Skeletal muscle tissue (tissue), 4 donors: ENCODE data around the gene TAF5. TPM values are rescaled to one million over a fixed set of nuclear protein-coding genes. Genes with fewer than 3 reads are reported as not detected.

Source experiments
- H3K27ac ChIP-seq: one replicate; pipeline ENCODE4 v1.7.0; 2013; ENCODE audit warnings: mild to moderate bottlenecking, low read depth, low read length, inconsistent platforms
- H3K27me3 ChIP-seq, 3 donors: one replicate each; pipeline ENCODE4 v1.7.0; 2013; ENCODE audit warnings: low read length in 3 of 3; ENCODE audit not compliant: control insufficient read depth in 3 of 3, insufficient read depth in 3 of 3
- H3K36me3 ChIP-seq, 3 donors: one replicate each; pipeline ENCODE4 v1.7.0; 2013; ENCODE audit warnings: low read length in 3 of 3; ENCODE audit not compliant: control insufficient read depth in 3 of 3, insufficient read depth in 3 of 3
- H3K4me1 ChIP-seq, 3 donors: one replicate each; pipeline ENCODE4 v1.7.0; 2013; ENCODE audit warnings: low read length in 3 of 3, mild to moderate bottlenecking in 3 of 3; ENCODE audit not compliant: control insufficient read depth in 3 of 3, insufficient read depth in 3 of 3
- H3K4me3 ChIP-seq, 3 donors: one replicate each; pipeline ENCODE4 v1.7.0; 2013; ENCODE audit warnings: low read length in 3 of 3
- H3K9ac ChIP-seq, 3 donors: one replicate each; pipeline ENCODE4 v1.7.0; 2013; ENCODE audit warnings: low read length in 3 of 3, mild to moderate bottlenecking in 3 of 3, moderate library complexity in 2 of 3, low read depth in 1 of 3
- H3K9me3 ChIP-seq, 3 donors: one replicate each; pipeline ENCODE4 v1.7.0; 2013; ENCODE audit warnings: low read length in 3 of 3; ENCODE audit not compliant: control insufficient read depth in 3 of 3
- total RNA-seq: library from RNA; depleted of rRNA; stranded (reverse); fragments of >200 nt; gene quantifications from one replicate; pipeline ENCODE4 v1.2.3, GENCODE V29; 2014
- donor health status: Osteomylitis.

Gene TAF5
- total RNA-seq, 1 donor from 2014 or later, result 3.7 TPM

GRCh38 chr10:103428989-103429643, 61.3 kb downstream of the TAF5 start:
- no peak overlapping the region for H3K9ac ChIP-seq
- no peak overlapping the region for H3K27ac ChIP-seq
- H3K36me3 ChIP-seq, result peaks cover 26 to 37% (median 36%) of the 10 kb centered on the region in 3 donors

DNA sequence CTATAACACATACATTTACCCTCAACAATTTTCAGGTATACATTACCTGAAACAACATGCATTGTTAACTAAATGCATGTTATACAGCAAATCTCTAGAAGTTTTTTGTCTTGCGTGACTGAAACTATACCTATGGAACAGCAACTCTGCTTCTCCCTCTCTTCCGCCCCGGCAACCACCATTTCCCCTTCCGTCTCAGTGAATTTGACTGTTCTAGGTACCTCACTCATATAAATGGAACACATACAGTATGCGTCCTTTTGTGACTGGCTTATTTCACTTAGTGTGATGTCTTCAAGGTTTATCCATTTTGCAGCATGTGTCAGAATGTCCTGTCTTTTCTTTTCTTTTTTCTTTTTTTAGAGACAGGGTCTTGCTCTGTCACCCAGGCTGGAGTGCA, 61.9 kb downstream of the TAF5 start:
- H3K36me3 ChIP-seq, result peaks cover 28 to 37% (median 36%) of the 10 kb centered on the region in 3 donors
- H3K9ac ChIP-seq, result no peak overlapping the region
- no peak overlapping the region for H3K27ac ChIP-seq
- no peak overlapping the region for H3K4me3 ChIP-seq
- no peaks in the 10 kb centered on the region for H3K9me3 ChIP-seq
- peaks cover 0 to 3% (median under 1%) of the 10 kb centered on the region in 3 donors for H3K4me1 ChIP-seq
- no peaks in the 10 kb centered on the region for H3K27me3 ChIP-seq

More at GRCh38 chr10:103428989-103429643, 61.3 kb downstream of the TAF5 start:
- no peaks in the 10 kb centered on the region for H3K9me3 ChIP-seq
- H3K4me1 ChIP-seq, result no peaks in the 10 kb centered on the region
- H3K4me3 ChIP-seq, result no peak overlapping the region
- no peaks in the 10 kb centered on the region for H3K27me3 ChIP-seq

DNA sequence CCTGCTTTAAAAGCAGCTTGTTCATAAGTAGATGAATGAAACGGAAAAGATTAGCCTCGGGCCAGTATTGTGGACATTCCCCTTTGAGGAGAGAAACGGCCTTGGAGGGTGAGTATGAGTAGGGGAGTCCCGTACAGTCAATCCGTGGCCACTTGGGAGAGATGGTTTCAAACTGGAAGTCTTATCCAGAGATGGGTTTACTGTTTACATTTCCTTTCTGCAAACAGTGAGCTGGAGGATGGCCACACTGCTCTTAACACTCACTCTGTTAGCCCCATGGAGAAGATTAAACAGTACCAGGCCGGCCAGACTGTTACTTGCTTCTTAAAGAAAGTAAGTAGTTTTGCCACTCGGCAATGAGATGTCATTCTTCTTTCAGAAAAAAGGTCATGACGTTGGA, 64.1 kb downstream of the TAF5 start:
- peaks cover 0 to 3% (median 2%) of the 10 kb centered on the region in 3 donors for H3K4me1 ChIP-seq
- no peak overlapping the region for H3K4me3 ChIP-seq
- H3K27ac ChIP-seq, result no peak overlapping the region
- H3K9ac ChIP-seq, result no peak overlapping the region
- peaks cover 23 to 39% (median 37%) of the 10 kb centered on the region in 3 donors for H3K36me3 ChIP-seq
- no peaks in the 10 kb centered on the region for H3K27me3 ChIP-seq
- no peaks in the 10 kb centered on the region for H3K9me3 ChIP-seq

- Histone ChIP-seq H3K27me3 (no peaks in the 10 kb centered on the region), H3K27ac (peak overlapping the region; percentile 22), H3K4me3 (no peak overlapping the region), H3K9me3 (no peaks in the 10 kb centered on the region), H3K36me3 (peaks cover 32 to 54% (median 54%) of the 10 kb centered on the region in 3 donors), H3K4me1 (peaks cover 0 to 3% (median 2%) of the 10 kb centered on the region in 3 donors), H3K9ac (no peak overlapping the region)
These were observed 66.1 kb downstream of the TAF5 start for GRCh38 chr10:103433858-103434257.

Other genes with a start within 250 kb of the TAF5 start
- 158 TPM for gene NT5C2, start 174.7 kb upstream of the TAF5 start, total RNA-seq
- gene RPEL1, start 122.1 kb upstream of the TAF5 start, total RNA-seq, result not detected
- not detected for gene INA, start 90.8 kb upstream of the TAF5 start, total RNA-seq
- gene PCGF6, start 16.8 kb upstream of the TAF5 start, total RNA-seq, result 9.4 TPM
- gene ATP5MK, start 28.5 kb downstream of the TAF5 start, total RNA-seq, result 292 TPM
- 24.5 TPM for gene PDCD11, start 28.6 kb downstream of the TAF5 start, total RNA-seq
- gene CALHM2, start 84.4 kb downstream of the TAF5 start, total RNA-seq, result 4.7 TPM
- not detected for gene CALHM1, start 90.9 kb downstream of the TAF5 start, total RNA-seq
- gene CALHM3, start 111.3 kb downstream of the TAF5 start, total RNA-seq, result not detected
- 12.0 TPM for gene NEURL1, start 125.7 kb downstream of the TAF5 start, total RNA-seq